T-helper 2 cell (primary cell): ENCODE results near the gene IL17RE.
A peak's percentile ranks its signal among the peaks of the same experiment; 100 is the strongest.
"Not testable (repeated sequence)": the region's sequence is repeated elsewhere in the genome, so short reads cannot be mapped to it uniquely, and the experiment has no call there.

Experiments
- DNase-seq, 5 experiments: peaks; one replicate each; pipeline versions ENCODE4 v3.0.0 to v3.0.0-alpha.2; 2012 to 2022
- total RNA-seq, 2 donors: gene quantifications; one replicate each; lab custom pipeline; 2026; lab: John Stamatoyannopoulos, UW

The IL17RE gene, protein sequence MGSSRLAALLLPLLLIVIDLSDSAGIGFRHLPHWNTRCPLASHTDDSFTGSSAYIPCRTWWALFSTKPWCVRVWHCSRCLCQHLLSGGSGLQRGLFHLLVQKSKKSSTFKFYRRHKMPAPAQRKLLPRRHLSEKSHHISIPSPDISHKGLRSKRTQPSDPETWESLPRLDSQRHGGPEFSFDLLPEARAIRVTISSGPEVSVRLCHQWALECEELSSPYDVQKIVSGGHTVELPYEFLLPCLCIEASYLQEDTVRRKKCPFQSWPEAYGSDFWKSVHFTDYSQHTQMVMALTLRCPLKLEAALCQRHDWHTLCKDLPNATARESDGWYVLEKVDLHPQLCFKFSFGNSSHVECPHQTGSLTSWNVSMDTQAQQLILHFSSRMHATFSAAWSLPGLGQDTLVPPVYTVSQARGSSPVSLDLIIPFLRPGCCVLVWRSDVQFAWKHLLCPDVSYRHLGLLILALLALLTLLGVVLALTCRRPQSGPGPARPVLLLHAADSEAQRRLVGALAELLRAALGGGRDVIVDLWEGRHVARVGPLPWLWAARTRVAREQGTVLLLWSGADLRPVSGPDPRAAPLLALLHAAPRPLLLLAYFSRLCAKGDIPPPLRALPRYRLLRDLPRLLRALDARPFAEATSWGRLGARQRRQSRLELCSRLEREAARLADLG
- 0.61 to 2.5 reads per million in 2 donors for total RNA-seq

DNA sequence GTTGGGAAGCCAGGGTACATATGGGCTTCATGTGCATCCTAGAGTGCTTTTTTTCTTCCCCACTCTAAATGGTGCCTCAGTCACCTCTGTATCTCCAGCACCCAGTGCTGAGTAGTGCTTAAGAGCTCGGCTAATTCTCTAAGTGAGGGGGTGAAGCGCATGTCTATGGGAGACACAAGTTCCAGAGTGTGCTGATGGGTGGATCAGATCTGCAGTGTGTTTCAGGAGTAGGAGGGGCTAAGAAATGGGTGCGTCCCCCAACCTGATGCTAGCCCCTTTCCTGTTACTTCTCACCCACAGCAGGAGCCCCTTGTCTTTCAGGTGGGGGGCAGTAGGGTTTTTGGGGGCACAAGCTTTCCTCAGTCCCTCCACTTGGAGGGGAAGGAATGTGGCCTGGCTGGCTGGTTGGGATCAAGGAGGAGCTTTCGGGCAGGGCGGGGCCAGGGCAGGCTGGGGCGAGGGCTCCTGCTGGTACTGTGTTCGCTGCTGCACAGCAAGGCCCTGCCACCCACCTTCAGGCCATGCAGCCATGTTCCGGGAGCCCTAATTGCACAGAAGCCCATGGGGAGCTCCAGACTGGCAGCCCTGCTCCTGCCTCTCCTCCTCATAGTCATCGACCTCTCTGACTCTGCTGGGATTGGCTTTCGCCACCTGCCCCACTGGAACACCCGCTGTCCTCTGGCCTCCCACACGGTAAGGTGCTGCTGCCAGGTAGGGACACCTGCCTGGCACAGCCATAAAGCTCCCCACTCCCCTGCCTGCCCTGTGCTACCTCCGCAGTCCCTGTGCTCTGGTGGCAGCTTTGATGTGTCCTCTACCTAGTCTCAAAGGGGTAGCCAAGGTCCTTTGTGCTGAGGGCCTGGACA is at the start of gene IL17RE:
IL17RE (plus strand) TSS at position 477 of the 866 bp plus-strand sequence; CDS start at position 562, 85 bp downstream.
- peak in 1 of 5 experiments; percentile 15 for DNase-seq

DNA sequence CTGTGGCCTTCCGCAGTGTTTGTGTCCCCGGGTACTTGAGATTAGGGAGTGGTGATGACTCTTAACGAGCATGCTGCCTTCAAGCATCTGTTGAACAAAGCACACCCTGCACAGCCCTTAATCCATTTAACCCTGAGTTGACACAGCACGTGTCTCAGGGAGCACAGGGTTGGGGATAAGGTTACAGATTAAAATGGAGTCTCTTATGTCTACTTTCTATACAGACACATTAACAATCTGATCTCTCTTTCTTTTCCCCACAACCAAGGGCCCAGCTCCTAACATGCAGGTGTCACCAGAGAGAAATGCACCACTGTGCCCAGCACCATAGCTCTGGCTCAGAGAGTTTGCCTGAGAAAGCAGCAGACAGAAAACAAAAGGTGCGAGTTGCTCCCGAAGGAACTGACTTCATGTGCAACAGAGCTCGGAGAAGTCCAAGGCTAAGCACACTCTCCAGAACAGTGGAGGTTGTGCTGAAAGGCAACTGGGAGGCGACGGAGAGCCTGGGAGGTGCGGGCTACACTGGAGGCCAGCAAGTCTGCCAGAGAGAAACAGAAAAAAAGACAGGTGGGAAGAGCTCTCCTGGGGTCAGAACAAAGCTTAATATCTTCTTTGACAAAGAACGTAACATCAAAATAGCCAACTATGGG is 48.2 kb upstream of the IL17RE start:
- not testable (repeated sequence) for DNase-seq

DNA sequence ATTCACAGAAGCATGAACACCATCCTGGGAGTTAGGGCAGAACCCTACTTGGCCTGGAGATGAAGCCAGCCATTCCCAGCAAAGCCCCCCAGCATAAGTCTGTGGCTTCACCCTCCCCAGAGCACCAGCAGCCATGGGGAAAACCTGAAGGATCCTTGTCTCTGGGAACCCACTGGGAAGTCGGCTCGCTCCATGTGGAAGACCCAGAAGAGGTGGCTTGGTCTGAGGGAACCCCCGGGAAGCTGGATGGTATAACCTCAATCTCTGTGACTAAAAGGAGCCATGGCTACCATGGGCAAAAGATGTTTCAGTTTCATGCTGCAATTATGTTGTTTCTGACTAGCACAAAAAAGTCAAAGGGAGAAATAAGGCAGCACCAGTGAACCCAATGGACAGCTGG is 47.1 kb upstream of the IL17RE start:
- DNase-seq = no peak

DNA sequence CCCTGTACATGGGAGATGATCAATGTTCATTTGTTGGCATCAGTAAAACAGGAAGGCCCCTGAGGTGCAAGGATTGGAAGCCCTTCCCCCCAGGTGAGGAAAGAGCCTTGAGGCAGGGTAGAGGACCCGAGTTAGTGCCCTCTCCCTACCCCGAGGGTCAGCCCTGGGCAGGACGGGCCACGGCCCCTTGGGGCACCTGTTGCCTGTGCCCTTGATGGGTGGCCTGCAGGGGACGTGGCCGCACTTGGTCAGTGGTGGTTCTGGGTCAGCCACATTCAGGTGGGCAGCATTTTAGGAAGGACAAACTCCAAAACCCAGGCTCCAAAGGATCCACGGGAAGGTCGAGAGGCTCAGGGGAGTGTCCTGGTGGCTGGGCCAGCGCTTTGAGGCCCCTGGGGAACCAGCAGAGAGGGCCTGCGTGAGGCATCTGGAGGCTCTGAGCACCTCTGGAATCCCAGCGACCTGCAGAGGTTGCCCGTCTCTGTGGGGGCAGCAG is 43.1 kb upstream of the IL17RE start:
- no peak for DNase-seq

DNA sequence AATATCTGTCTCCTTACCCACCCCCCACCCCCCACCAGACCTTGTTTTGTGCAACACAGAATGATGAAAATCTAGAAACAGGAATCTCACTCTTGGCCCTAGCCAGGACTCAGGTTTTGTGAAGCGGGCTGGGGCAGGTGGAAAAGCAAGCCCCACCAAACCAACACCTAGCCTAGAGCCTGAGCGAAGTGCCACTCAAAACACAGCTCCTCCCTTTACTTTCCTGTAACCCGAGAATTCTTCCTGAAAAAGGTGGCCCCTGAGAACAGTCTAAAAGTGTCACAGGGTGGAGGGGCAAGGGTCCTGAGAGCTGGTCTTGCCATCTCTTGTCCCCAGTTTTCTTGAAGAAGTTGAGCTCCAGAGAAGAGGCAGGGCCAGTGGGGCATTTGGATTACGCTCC is 41.4 kb upstream of the IL17RE start:
- DNase-seq = no peak

DNA sequence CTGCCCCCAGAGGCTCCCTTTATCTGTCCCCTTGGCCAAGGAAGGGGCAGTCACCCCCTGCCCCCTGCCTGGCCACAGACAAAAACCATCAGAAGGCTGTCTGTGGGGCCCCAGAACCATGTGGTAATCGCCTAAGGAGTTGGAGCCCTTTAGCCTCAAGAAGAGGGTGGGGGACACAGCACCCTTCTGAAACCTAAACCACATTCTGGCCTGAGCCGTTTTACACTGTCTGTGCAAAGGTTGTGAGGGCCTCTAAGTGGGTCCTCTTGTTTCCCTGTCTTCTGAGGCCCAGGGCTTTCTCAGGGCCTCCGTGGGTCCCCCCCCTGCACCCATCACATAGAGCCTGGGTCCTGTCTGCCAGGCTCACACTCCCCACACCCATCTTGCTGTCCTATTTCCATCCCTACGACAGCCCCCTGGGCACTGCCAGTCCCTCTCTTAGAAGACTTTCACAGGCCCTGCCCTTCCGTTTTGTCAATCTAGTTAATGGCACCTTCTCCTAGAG is 41.0 kb upstream of the IL17RE start:
- no peak for DNase-seq

DNA sequence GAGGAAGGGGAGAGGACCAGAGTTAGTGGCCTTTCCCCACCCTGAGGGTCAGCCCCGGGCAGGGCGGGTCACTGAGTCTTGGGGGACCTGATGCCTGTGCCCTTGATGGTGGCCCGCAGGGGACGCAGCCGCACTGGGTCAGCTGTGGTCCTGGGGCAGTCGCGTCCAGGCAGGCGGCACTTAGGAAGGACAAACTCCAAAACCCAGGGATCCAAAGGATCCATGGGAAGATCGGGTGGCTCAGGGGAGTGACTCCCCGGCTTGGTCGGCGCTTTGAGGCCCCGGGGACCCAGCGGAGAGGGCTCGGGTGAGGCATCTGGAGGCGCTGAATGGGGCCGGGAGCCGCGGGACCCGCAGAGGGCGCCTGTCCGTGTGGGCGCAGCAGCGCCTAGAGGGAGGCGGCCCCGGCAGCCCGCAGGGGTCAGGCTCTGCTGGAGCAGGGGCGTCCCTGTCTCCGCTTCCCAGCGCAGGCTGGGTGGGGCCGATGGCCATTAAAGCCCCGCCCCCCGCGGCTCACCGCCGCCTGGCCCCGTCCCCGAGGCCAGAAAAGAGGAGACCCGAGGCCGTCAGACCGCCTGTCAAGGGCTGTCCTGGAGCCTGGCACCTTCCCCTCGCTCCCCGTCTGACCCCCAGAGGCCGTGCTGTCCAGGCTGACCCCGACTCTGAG is 40.1 kb upstream of the IL17RE start:
- peak in 3 of 5 experiments; percentile 8 to 27 (median 19) for DNase-seq

DNA sequence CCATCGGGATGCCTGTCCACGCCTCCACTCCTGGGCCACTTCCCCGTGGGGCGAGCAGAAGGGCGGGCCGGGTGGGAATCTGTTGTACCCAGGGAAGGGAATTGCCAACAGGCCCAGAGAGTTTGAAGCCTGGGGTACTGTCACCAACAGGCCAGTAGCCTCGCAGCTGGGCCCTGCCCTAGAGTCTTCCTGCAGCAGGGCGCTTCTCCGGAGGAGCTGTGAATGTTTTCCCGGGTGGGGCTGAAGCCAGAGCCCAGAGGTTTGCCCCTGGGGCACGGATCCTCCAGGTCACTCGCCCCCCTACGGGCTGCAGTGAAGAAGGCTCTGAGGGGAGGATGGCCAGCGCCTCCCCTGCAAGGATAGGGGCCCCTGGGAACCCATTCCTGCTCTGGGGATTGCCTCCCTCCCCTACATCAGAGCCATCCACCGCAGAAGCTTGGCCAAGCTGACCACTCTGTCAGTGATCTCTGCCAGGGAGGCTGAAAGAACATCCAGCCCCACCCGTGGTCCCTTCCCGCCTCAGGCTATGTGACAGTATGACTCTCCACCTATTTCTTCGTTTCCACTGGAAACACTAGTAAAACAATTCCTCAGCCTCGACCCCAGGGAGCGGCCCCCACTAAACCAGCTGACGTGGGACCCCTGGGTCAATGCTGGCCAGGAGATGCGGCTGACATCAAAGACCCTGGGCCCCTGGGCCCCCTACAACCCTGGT is 39.4 kb upstream of the IL17RE start:
- no peak for DNase-seq

DNA sequence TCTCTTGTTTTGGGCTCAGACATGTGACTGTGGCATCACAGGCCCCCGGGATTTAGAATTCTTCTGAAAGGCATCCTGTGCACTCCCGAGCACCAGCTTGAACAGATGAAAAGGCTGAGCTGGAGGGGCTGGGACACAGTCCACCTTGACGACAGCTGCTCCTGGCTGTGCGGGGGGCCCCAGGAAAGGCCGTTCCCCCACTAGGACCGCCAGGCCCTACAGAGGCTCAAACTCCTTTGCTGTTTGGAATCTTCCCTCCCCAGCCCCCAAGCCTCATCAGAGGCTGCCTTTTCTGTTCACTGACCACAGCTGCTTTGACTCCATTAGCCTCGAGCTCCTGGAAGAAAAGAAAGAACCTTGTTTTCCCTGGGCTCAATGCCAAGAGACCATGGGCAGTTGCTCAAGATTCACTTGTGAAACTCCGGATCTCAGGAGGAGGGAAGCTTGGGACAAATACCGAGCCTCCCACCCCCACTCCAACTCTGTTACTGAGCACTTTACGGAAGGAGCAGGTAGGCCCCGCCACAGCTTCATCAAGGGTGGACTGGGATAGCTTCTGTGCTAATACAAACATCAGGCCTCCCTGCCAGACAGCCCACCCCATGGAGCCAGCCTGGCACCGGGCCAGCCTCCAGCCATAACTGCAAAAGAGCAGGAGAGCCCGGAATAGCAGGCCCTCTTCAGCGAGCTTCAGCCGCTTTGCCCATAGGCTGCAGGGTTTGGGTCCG is 38.3 kb upstream of the IL17RE start:
- no peak for DNase-seq

DNA sequence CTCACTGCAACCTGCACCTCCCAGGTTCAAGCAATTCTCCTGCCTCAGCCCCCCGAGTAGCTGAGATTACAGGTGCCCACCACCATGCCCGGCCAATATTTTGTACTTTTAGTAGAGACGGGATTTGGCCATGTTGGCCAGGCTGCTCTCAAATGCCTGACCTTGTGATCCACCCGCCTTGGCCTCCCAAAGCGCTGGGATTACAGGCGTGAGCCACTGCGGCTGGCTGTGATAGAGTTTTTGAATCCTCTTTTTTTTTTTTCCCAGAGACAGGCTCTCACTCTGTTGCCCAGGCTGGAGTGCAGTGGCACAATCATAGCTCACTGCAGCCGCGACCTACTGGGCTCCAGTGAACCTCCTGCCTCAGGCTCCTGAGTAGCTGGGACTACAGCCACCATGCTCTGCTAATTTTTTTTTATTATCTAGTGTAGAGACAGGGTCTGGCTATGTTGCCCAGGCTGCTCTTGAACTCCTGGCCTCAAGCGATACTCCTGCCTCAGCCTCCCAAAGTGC is 37.5 kb upstream of the IL17RE start:
- DNase-seq = not testable (repeated sequence)

DNA sequence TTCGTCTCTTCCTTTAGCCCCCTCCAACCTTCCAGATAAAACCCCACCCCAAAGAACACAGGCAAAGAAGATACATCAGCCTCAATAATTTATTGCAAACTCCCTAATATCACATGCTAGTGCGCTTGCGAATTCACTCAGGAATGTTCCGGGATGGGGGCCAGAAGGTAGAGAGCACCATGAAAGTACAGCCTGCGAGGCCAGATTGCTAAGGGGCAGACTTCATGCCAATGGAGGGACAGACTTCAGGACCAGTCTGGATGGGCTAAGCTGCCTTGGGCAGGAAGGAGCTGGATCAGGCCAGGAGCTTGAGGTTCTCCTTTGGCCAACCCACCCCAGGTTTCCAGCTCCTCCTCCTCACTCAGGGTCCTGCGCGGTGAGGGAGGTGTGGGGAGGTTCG is 36.0 kb upstream of the IL17RE start:
- no peak for DNase-seq

DNA sequence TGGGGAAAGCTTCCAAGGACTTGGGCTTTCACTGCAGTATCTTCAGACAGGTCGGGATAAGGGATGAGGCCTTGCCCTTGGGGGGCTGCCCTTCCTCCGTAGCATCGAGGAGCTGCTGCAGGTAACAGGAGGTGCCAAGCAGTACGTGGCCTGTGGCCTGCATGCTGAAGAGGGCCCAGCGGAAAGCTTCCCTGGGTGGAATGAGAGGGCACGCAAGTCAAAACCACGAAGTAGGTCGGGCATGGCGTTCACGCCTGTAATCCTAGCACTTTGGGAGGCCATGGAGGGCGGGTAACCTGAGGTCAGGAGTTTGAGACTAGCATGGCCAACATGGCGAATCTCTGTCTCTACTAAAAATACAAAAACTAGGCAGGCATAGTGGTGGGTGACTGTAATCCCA is 35.5 kb upstream of the IL17RE start:
- DNase-seq = no peak

DNA sequence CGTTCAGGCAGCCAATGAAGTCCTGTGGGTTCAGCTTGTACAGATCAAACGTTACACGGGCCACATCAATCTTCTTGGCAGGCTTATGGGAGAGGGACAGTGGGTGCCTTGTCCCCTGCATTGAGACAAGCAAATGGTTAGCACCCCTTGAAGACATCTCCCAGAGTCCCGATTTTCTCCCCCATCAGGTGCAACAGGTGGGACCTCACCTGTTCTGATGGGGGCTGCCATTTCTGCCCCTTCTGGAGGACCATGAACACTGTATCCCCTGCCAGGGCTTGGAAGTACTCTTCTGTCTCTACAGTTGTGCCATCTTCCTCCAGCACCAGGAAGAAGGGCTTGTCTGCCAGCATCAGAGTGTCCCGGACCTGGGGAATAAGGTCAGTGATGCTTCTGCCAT is 32.7 kb upstream of the IL17RE start:
- DNase-seq = no peak

DNA sequence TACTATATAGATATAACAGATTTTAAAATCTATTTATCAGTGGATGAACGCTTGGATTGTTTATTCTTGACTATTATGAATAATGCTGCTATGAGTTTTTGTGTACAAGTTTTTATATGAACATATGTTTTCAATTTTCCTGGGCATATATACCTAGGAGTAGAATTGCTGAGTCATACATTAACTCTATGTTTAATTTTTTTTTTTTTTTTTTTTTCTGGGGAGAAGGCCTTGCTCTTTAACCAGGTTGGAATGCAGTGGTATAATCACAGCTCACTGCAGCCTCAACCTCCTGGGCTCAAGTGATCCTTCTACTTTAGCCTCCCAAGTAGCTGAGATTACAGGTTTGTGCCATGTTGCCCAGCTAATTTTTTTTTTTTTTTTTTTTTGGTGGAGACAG is 31.7 kb upstream of the IL17RE start:
- no peak for DNase-seq

DNA sequence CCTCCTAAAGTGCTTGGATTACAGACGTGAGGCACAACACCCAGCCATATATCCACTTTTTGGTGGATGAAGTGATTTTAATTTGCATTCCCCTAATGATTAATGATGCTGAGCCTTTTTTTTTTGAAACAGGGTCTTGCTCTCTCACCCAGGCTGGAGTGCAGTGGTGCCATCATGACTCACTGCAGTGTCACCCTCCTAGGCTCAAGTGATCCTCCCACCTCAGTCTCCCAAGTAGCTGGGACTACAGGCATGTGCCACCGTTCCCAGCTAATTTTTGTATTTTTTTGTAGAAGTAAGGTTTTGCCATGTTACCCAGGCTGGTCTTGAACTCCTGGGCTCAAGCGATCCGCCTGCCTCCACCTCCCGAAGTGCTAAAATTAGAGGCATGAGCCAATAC is 30.6 kb upstream of the IL17RE start:
- not testable (repeated sequence) for DNase-seq

DNA sequence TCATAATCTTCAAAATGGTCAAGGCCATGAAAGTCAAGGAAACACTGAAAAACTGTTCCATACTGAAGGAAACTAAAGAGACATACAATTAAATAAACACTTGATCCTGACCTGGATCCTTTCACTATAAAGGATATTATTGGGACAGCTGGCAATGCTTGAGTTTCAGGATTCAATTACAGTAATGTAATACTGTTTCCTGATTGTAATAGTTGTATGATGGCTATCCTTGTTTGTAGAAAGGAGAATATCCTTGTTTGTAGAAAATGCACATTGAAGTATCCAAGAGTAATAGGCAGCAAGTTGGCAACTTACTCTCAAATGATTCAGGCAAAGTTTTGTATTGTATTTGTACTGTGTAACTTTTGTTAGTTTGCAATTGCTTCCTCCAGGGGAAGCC is 27.2 kb upstream of the IL17RE start:
- no peak for DNase-seq

DNA sequence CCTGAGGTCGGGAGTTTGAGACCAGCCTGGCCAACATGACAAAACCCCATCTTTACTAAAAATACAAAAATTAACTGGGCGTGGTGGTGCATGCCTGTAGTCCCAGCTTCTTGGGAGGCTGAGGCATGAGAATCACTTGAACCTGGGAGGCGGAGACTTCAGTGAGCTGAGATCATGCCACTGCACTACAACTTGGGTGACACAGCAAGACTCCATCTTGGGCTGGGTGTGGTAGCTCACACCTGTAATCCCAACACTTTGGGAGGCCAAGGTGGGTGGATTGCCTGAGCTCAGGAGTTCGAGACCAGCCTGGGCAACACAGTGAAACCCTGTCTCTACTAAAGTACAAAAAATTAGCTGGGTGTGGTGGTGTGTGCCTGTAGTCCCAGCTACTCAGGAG is 26.4 kb upstream of the IL17RE start:
- DNase-seq = not testable (repeated sequence)

DNA sequence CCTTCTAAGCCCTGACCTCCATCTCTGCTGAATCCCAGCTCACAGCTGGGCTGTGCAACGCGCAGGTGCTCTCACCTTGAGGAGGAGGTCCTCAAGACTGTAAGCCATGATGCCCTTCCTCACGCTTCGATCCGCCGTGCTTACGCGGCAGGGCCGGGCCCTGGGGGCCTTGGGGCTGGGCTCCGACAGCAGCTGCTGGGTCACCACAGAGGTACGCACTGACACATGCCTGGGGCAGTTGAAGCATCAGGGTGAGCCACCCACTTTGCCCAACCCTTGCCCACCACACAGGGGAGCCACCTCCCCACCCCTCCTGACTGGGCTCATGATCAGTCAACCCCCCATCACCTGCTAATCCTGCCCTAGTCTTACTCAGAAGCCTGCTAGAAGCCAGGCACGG is 25.7 kb upstream of the IL17RE start:
- DNase-seq = no peak

DNA sequence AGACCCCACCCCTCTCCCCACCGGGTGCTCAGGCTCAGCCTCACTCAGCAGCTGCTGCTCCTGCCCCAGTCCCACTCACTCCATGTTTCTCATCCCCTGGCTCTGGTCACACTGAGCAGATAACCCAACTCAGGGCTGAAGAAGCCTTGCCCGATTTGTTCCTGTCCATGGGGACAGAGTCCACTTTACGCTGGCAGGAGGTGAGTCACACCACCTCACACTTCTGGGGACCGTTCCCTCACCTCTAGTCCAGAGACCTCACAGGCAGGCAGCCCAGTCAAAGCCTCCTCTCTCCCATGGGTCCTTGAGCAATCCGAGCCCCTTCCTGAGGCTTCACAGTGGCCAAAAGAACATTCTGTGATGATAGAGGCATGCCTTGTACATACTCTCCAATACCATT is 23.9 kb upstream of the IL17RE start:
- DNase-seq = no peak
